GM12872 (cell line): ENCODE data around the gene SSX2IP.

ENCODE experiments used
- TF ChIP-seq, protein P1 (sequence below): IDR thresholded peaks from 3 replicates; pipeline ENCODE4 v1.5.1; 2011; ENCODE audit warnings: low read depth, mild to moderate bottlenecking, low read length, moderate library complexity; ENCODE audit not compliant: insufficient read depth

SSX2IP gene

GRCh38 chr1:84715342-84716019, 25.2 kb upstream of the SSX2IP start:
- TF ChIP-seq, protein P1, sequence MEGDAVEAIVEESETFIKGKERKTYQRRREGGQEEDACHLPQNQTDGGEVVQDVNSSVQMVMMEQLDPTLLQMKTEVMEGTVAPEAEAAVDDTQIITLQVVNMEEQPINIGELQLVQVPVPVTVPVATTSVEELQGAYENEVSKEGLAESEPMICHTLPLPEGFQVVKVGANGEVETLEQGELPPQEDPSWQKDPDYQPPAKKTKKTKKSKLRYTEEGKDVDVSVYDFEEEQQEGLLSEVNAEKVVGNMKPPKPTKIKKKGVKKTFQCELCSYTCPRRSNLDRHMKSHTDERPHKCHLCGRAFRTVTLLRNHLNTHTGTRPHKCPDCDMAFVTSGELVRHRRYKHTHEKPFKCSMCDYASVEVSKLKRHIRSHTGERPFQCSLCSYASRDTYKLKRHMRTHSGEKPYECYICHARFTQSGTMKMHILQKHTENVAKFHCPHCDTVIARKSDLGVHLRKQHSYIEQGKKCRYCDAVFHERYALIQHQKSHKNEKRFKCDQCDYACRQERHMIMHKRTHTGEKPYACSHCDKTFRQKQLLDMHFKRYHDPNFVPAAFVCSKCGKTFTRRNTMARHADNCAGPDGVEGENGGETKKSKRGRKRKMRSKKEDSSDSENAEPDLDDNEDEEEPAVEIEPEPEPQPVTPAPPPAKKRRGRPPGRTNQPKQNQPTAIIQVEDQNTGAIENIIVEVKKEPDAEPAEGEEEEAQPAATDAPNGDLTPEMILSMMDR, result no peak

GRCh38 chr1:84712276-84712874, 22.1 kb upstream of the SSX2IP start:
- TF ChIP-seq, protein P1, result no peak

DNA sequence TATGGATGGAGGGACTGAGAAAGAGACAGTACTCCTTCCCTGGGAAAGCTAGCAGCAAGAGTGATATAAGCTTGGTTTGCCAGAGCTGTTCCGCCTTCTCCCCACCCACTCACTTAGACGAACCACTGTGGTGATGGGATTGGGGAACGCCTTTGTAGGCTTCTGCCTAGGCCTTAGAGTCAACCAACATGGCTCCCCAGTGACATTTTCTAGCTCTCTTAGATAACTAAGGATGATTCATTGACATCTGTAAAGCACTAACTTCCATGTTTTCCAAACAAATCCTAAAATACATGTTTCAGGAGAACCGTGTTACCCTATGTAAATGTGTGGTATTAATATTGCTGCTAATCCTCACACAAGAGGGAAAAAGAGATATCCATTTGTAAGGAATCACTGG, 21.6 kb upstream of the SSX2IP start:
- TF ChIP-seq, protein P1, result no peak

- TF ChIP-seq, protein P1, result no peak
These were observed 20.9 kb upstream of the SSX2IP start for GRCh38 chr1:84711121-84711520.

- TF ChIP-seq, protein P1, result no peak
These were observed 18.9 kb upstream of the SSX2IP start for GRCh38 chr1:84709131-84709530.

DNA sequence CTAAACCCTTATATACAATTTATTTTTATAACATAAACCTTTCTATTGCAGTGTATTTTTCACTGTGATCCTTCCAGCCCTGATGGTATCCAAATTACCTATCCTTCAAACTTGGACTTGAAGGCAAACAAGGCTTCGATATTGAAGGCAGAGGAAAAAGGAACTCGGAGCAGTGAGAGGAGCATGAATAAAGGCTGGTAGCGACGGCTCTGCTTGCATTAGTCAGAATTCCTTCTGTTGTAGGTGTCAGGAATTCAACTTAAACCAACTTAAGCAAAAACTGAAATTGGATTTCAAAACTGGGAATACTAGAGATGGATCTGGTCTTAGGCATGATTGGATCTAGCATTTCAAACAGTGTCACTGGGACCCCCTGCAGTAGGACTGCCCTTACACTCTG, 17.8 kb upstream of the SSX2IP start:
- TF ChIP-seq, protein P1, result no peak

DNA sequence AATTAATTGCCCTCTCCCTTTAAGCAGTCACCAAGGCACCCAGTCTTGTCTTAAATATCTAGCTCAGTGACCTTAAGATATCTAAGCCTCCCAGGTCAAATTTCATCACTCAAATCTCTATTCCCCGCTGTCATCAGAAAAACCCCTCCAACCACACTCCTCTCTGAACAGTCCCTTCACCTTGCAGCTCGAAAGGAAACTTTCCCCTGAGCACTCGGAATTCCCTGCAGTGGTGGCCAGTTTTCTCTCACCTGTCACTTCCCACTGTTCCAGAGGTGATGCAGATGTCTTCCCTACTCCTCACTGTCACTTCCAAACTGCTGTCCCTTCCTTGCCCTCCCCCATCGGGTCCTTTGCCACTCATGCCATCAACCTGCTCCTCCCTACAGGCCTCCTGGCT, 15.3 kb upstream of the SSX2IP start:
- TF ChIP-seq, protein P1, result no peak
